Renal cortex interstitium (tissue), 11 donors: Measurements from ENCODE around the gene MYOM3. TPM values are rescaled to one million over a fixed set of nuclear protein-coding genes. Genes with fewer than 3 reads are reported as not detected.
"Not testable (repeated sequence)": the region's sequence is repeated elsewhere in the genome, so short reads cannot be mapped to it uniquely, and the experiment has no call there.

Experiments used
- DNase-seq, 11 donors: peaks; one replicate each; pipeline ENCODE4 v3.0.0-alpha.2; 2013; ENCODE audit warnings: low read depth in 9 of 11, low spot score in 4 of 11; ENCODE audit errors: extremely low read depth in 1 of 11
- polyA plus RNA-seq, 3 donors: library from polyadenylated mRNA; unstranded; fragments of 120-200 nt; gene quantifications; one replicate each; pipeline ENCODE4 v1.2.1, GENCODE V29; 2013; ENCODE audit not compliant: insufficient read length in 3 of 3

Gene MYOM3
- polyA plus RNA-seq, 3 donors: 18.5 to 32.8 (median 29.9) TPM

DNA sequence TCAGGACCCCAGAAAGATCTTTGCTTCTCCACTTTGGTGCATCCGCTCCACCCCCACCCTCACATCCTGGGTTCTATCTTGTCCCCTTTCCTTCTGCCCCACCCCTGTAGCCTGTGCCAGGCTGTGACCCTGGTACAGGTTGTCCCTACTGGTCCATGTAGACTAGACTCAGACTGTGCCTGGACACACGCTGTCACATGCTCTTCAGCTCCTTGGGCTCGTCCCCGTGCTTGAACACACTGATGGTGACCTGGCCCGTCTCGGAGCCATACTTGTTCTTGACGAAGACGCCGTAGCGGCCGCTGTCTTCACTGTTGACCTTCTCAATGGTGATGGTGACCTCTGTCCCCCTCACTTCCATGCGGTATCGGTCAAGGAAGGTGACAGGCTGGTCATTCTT lies 54.8 kb downstream of the MYOM3 start:
- DNase-seq: no peak

DNA sequence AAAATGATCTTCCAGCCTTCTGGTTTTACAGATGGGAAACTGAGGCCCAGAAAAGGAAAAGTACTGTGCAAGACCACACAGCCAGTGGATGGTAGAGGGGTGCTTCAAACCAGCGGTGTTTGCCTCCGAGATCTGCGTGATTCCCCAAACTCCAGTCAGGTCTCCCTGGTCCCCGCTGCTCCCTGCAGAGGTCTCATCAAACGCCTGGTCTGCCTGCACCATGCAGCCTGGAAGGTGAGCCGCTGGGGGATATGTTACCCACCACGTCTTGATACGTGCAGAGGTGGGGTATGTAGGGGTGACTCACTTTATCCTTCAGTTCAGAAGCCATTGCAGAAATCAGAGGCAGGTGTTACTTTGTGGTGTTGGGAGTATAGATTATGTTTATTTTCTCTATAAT lies 56.3 kb downstream of the MYOM3 start:
- DNase-seq: no peak

GRCh38 chr1:24052220-24052619 lies 59.7 kb downstream of the MYOM3 start:
- DNase-seq: no peak

GRCh38 chr1:24051206-24051945 lies 60.6 kb downstream of the MYOM3 start:
- no peak for DNase-seq

DNA sequence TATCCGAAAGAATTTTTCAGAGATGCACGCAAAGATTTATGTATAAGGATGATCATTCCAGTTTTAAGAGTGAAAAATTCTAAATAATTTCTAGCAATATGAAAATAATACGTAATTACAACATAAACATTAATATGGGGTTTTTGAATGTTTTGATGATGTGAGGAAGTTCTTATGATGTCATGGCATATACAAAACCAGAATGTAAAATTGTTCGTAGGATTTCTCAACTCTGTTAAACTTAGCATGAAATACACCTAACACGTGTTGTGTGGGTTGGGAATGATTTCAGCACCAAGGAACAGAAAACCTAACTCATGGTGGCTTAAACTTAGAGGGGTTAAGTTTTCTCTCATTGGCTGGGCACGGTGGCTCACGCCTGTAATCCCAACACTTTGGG lies 62.2 kb downstream of the MYOM3 start:
- DNase-seq: no peak

DNA sequence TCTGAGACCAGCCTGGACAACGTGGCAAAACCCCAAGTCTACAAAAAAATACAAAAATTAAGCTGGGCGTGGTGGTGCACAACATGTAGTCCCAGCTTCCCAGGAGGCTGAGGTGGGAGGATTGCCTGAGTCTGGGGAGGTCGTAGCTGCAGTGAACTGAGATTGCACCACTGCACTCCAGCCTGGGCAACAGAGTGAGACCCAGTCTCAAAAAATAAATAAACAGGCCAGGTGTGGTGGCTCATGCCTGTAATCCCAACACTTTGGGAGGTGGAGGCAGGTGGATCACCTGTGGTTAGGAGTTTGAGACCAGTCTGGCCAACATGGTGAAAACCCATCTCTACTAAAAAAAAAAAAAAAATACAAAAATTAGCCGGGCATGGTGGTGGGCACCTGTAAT lies 63.0 kb downstream of the MYOM3 start:
- not testable (repeated sequence) for DNase-seq

- DNase-seq: no peak
Measured at GRCh38 chr1:24048205-24048869, 63.6 kb downstream of the MYOM3 start.

- no peak for DNase-seq
Measured at GRCh38 chr1:24047110-24047477, 64.8 kb downstream of the MYOM3 start.

GRCh38 chr1:24045771-24046170 lies 66.2 kb downstream of the MYOM3 start:
- DNase-seq: no peak

DNA sequence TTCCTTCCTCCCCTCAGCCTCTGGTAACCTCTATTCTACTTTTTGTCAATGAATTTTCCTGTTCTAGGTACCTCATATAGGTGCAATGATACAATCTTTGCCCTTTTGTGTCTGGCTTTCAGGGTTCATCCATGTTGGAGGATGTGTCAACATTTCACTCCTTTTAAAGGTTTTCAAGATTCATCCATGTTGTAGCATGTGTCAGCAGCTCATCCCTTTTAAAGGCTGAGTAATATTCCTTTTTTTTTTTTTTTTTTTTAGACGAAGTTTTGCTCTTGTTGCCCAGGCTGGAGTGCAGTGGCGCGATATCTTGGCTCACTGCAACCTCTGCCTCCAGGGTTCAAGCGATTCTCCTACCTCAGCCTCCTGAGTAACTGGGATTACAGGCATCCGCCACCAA lies 67.3 kb downstream of the MYOM3 start:
- not testable (repeated sequence) for DNase-seq

GRCh38 chr1:24043345-24044032 lies 68.4 kb downstream of the MYOM3 start:
- no peak for DNase-seq

DNA sequence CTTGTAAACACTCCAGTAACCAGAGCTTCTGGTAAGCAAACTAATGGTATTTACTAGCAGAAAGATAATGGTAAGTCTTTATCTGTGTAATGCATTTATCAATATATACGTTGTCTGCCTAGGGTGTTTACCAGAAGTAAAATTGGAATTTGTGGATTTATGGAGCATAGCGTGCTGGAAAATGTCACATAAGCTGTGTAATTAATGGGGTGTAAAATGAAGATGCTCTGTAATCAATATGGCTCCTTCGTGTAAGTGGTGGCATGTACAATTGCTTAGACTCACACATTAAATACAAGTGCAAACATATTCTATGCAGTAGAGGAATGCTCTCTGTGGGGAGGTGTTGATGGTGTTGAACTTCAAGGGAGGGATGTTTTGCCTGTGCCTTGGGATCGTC lies 69.6 kb downstream of the MYOM3 start:
- peak in 1 of 11 donors; percentile 26 for DNase-seq

DNA sequence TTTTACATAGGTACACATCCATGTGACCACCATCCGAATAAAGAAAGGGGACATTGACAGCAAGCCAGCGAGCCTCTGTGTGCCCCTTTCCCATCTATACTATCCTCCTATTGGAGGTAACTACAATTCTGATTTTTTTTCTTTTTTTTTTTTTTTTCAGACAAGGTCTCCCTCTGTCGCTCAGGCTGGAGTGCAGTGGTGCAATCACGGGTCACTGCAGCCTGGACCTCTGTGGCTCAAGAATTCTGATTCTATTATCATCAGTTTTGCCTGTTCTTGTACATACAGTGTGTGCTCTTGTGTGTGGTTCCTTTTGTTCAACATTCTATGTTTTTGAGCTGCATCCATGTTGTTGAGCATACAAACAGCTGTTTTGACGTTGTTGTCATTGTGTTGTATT lies 75.8 kb downstream of the MYOM3 start:
- DNase-seq: no peak

DNA sequence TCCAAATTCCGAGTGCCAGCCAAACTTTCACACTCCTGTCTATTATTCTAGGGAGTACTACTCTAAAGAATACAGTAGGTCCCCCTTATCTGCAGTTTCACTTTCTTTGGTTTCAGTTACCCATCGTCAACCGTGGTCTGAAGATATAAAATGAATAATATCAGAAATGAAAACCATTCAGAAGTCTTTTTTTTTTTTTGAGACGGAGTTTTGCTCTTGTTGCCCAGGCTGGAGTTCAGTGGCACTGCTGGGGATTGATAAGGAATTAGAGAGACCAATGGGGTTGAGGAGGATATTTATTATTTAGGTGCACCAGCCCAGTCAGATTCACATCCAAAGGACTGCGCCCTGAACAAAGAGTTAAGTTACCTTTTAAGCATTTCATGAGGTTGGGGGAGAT lies 79.0 kb downstream of the MYOM3 start:
- DNase-seq: no peak

DNA sequence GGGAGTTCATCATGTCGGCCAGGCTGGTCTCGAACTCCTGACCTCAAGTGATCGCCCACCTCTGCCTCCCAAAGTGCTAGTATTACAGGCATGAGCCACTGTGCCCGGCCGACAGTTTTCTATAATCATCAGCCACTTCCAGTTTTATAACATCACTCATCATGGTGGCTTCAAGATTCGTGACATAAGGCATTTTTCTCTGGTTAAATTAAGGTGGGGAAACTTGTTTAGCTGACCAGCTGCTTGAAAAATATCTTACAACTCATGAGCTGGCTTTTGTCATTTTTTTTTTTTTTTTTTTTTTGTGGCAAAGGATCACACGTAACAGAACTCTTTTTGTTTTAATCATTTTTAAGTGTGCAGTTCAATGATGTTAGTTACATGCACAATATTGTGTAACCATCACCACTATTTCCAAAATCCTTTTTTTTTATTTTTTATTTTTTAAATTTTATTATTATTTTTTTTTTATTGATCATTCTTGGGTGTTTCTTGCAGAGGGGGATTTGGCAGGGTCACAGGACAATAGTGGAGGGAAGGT lies 80.9 kb downstream of the MYOM3 start:
- not testable (repeated sequence) for DNase-seq

- peak in 1 of 11 donors; percentile 66 for DNase-seq
Measured at GRCh38 chr1:24027838-24028468, 84.0 kb downstream of the MYOM3 start.

DNA sequence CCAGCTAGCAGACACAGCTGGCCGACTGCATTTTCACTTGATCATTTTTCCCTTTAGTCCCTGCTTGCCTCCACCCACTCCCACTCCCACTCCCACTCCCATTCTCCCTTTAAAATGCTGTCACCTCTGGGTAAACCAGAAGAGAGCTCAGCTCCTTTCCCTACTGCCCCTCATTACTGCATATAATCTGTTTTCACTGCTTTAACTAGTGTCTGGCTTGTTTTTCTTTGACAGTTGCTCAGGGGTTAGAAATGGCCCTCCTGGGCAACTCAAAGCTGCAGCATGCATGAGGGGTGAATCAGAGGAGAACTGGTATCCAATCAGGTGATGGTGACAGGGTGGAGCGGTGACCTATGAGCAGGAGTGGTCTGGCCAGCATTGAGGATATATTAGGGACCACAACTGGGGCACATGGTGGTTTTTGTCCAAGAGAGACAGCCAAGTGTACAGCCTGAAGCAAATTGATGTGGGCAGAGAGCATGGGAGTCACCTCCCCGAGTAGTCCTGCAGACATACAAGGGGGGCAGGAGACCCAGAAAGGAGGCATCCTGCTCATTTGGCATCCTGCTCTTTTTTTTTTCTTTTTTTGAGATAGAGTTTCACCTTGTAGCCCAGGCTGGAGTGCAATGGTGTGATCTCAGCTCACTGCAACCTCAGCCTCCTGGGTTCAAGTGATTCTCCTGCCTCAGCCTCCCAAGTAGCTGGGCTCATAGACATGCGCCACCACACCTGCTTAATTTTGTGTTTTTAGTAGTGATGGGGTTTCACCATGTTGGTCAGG lies 89.2 kb downstream of the MYOM3 start:
- DNase-seq: no peak

GRCh38 chr1:24021403-24022266 lies 90.3 kb downstream of the MYOM3 start:
- DNase-seq: no peak
